ENCODE data around the gene LRRC10.
"Not testable (repeated sequence)": the region's sequence is repeated elsewhere in the genome, so short reads cannot be mapped to it uniquely, and the experiment has no call there.

Gene LRRC10

DNA sequence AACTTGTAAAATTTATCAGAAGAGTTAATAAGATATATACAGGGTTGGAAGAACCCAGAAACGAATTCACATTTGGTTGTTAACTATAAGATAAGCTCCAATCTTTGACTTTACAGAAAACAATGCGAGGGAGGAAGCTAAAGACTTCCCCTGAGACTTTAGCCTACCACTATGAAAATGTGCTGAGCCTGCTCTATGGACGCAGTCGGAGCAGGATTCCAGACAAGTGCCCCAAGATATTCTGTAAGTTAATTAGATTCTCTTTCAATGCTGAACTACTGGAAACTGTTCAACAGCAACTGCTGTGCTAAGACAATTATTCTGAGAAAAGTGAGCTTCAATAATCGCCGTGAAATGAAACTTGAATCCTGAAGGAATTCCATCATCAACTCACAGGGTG, 8.3 kb upstream of the LRRC10 start:
- no peak for DNase-seq (ENCODE audit: low read depth, low spot score)

DNA sequence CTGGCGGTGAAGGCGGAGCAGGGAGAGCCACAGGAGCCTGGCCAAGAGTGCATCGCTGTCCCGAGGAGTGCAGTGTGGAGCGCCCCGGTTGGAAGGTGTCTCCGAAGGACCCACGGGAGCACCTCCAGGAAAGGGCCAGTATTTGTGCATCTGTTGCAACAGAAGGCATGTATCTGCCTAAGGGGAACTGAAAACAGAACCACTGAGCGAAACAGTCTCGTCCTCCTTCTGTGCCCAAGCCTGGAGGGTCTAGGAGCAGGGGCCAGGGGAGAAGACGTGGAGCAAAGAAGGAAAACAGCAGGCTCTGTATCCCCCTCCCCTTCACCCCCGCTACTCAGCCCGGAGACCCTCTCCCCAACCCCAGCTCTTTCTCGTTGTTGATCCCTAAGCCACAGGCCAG, 5.3 kb upstream of the LRRC10 start:
- no peak for DNase-seq (ENCODE audit: low read depth, low spot score)

DNA sequence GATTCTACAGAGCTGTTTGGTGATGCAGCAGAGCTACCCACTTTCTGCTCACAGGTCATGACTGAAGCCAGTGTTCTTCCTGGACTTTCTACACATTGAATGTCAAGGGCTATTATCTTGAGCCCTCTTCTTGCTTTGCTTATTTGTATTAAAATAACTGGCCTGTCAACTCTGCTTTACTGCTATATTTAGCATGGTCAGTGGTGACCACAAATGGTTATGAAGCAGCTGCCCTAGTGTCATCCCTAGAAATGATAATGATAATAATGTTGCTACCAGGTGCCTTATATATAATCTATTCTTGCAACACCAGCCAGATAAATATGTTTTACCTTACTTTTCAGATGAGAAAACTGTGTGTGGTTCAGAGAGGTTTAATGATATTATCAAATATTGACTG, 2.6 kb upstream of the LRRC10 start:
- DNase-seq (ENCODE audit: low read depth, low spot score): no peak

DNA sequence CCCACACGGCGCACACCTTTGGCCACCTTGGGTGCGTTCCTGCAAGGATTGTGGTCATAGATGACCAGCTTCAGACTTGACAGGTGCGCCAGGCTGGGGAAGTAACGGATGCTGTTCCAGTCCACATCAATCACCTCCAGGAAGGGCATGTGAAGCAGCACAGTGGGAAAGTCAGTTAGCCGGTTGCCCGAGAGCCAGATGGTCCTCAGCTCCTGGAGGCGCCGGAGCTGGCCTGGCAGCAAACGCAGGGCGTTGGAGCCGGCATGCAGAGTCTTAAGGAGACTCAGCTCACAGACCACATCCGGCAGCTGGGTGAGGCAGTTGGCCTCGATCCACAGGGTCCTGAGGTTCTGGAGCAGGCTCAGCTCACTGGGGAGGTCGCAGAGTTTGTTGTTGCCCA, 581 bp downstream of the LRRC10 start:
- DNase-seq (ENCODE audit: low read depth, low spot score): no peak

DNA sequence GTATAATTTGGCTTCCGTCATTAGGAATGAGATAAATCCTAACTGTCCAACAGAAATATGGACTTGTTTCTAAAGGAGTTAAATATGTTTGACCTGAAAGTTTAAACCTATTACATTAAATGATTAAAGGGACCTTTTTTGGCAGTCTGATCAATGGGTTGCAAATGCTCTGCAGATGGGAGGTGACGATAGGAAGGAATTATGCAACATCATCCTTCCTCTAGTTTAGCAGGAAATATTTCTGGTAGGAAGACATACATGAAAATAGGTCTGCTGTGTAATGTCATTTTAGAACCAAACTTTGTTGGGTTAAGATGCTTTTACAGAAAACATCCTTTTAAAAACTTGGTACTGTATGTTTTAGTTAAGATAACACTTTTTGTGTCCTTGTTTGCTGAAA, 2.6 kb downstream of the LRRC10 start:
- DNase-seq (ENCODE audit: low read depth, low spot score): no peak

DNA sequence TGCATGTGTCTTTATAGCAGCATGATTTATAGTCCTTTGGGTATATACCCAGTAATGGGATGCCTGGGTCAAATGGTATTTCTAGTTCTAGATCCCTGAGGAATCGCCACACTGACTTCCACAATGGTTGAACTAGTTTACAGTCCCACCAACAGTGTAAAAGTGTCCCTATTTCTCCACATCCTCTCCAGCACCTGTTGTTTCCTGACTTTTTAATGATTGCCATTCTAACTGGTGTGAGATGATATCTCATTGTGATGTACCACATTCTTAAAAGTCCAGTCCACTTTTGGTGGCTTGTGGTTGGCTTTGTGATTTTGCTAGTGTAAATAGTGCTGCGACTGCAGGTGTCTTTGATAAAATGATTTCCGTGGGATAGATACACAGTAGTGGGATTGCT, 6.4 kb downstream of the LRRC10 start:
- DNase-seq (ENCODE audit: low read depth, low spot score): not testable (repeated sequence)

DNA sequence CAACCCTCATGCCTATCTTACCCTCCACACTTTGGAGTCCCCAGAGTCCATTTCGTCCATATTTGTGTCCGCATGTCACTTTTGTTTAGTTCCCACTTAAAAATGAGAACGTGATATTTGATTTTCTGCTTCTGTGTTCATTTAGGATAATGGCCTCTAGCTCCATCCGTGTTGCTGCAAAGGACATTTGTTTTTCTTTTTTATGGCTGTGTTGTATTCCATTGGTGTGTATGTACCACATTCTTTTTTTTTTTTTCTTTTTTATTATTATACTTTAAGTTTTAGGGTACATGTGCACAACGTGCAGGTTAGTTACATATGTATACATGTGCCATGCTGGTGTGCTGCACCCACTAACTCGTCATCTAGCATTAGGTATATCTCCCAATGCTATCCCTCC, 7.2 kb downstream of the LRRC10 start:
- DNase-seq (ENCODE audit: low read depth, low spot score): not testable (repeated sequence)

DNA sequence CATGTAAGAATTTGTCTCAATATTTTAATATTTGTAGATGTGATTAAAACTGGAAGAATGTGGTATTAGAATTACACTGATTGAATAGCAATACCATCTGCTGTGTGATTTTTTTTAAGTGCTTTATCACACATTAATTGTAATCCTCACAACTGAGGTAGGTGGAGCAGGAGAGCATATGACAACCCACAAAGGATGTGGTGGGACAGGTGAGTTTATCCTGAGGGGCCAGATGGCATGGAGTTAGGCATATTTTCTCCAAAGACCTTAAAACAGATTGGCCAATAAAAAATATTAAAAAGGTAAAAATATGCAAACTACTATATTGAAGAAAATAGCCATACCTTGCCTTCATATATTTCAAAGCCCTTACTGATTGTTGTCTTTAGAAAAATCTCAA, 7.8 kb downstream of the LRRC10 start:
- DNase-seq (ENCODE audit: low read depth, low spot score): no peak

DNA sequence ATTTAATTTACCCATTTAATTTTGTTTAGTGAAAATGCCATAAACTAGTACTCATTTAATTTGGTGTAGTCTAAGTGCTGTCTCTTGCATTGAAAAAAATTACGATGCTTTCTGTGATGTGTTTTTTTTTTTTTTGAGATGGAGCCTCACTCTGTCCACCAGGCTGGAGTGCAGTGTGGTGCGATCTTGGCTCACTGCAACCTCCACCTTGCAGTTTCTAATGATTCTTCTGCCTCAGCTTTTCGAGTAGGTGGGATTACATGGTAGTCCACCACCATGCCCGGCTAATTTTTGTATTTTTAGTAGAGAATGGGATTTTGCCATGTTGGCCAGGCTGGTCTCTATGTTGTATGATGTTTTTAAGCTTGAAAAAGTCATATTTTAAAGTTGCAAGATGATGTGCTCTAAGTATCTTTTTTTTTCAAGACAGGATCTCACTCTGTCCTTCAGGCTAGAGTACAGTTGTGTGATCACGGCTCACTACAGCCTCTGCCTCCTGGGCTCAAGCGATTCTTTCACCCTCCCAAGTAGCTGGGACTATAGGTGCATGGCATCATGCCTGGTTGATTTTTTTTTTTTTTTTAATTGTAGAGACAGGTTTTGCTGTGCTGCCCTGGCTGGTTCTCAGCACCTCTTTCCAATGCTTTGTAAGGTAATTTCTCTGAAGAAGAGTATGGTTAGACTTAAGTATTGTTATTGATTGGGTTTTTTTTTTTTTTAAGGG, 8.6 kb downstream of the LRRC10 start:
- DNase-seq (ENCODE audit: low read depth, low spot score): no peak

DNA sequence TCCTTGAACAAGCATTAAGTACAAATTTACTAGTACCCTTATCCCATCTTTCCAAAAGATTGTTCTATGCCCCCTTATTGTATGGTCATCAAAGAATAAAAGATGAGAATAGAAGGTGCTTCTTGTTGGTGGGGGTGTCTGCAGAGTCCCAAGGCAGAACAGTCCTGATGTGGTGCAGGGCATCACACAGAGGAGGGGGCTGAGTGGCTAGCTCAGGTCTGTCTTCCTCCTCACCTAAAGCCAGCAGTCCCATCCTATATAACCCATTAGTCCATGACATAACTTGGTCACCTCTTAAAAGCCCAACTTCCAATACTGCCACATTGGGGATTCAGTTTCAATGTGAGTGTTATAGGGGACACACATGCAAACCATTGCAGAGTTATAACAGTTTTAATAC, 9.9 kb downstream of the LRRC10 start:
- DNase-seq (ENCODE audit: low read depth, low spot score): no peak

DNA sequence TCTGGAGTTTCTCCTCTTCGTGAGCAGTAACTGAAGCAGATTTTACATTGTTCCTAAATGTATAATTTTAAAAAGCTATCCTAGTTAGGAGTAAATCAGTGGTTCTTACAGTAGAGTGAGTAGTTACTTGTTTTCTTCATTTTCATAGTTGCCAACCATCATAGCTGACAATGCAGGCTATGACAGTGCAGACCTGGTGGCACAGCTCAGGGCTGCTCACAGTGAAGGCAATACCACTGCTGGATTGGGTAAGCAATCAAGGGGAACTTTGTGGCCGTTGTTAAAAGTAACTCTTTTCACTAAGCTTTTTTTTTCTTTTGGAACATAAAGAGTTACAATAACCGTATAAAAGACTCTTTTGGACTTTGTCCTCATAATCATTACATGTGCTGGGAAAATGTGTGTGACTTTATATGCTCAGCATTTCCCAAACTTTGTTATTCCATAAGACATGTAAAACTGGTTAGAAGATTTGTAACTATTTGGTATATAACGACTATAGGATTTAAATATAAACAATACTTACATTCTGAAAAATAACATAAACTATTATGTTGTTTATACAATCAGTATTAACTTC, 12.4 kb downstream of the LRRC10 start:
- DNase-seq (ENCODE audit: low read depth, low spot score): no peak

DNA sequence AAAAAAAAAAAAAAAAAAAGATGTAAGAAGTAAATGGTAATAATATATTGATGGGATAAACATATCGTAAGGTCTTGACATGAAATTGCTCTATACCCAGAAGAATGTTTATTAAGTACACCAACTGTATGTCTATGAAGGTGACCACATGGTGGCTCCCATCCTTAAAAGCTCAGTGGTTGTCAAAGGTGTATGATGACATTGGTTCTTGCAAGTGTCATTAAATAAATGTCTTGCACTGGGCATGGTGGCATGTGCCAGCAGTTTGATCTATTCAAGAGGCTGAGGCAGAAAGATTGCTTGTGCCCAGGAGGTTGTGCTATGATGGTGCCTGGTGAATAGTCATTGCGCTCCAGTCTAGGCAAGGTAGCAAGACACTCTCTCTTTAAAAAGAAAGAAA, 15.0 kb downstream of the LRRC10 start:
- no peak for DNase-seq (ENCODE audit: low read depth, low spot score)

DNA sequence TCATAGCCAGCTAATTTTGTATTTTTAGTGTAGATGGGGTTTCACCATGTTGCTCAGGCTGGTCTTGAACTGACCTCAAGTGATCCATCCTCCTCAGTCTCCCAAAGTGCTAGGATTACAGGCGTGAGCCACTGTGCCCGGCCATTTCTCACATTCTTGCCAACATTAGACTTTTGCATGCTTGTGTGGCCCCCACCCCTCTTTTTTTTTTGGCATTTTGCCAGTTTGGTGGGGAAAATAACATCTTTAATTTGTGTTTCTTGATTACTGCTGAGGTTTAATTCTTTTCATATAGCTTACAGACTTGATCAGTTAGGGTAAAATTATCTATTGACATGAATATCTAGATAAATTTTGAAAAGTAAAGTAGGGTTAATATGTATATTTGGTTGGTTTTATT, 21.6 kb downstream of the LRRC10 start:
- no peak for DNase-seq (ENCODE audit: low read depth, low spot score)

DNA sequence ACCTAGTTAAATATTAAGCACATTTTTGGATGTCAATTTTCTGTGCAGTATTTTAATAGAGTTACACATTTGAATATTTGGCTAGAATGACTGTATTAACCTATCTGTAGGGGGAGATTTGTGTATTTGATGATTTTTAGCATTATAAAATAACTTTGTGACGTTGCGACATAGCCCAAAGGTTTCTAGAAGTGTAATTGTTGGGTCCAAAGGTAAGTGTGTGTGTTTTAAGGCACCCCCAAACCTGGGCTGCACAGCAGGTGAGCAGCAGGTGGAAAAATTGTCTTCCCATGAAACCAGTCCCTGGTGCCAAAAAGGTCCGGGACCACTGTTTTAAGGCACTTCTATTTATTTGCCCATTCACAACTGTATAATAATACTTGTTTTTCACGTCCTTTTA, 22.2 kb downstream of the LRRC10 start:
- DNase-seq (ENCODE audit: low read depth, low spot score): no peak

DNA sequence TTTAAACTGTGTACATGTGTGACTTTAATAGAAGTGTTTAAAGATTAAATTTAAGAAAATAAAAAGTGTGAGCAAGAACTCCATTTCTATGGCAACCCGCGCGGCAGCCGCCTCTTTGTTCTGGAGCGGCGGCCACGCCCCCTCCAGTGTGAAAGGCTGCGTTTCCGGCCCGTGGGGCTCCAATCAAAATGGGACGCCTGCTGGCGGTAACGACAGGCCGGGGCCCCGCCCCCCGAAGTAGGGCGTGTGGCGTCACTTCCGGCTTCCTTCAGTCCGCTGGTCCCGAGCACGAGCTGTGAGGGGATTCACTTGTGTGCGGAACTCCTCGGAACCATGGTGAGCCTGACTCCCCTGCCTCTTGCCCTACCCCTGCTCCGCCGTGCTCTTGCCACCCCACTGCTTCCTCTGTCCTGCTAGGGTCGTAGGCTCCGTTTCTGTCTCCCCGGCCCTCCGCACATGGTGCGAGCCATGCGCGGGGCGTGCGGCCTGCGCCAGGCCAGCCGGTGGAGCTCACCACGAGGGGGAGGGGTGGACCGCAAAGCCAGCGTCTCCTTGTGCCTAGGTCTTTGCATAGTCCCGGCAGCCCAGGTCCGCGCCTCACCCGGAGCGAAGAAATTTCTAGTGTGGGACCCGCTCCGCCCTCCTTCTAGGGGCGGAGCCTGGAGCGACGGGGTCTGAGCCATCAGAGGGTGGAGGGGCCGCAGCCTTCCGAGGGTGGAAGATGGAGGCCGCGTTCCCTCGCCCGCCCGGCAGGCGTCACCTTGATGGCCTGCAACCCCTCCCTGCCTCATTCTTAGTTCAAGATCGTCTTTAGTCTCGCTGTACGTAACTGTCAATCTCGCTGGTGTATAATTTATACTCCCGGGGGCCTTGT, 25.3 kb downstream of the LRRC10 start, which contains the start of gene CCT2:
Gene CCT2 (plus strand): TSS at position 271 of the 874 bp plus-strand sequence. CDS start 63 bp downstream, at position 334.
- DNase-seq (ENCODE audit: low read depth, low spot score): peak; percentile 94

DNA sequence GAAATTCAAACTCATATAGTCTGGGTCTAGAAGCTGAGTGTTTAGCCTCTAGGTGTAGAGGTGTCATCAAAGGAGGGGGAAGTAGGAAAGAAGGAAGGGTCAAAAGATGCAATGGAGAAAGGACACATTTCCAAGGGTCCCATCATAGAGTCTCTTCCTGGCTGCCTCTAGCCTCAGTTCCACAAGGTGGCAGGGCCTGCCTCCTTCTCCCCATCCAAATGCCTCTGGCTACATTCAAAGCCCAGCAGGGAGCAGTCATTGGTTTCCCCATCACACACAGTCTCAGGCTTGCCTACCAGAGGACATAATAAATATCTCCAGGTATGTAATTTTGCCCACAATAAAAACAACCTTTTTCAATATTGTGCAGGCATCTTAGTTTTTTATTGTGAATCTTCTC, 27.5 kb downstream of the LRRC10 start:
- DNase-seq (ENCODE audit: low read depth, low spot score): no peak

DNA sequence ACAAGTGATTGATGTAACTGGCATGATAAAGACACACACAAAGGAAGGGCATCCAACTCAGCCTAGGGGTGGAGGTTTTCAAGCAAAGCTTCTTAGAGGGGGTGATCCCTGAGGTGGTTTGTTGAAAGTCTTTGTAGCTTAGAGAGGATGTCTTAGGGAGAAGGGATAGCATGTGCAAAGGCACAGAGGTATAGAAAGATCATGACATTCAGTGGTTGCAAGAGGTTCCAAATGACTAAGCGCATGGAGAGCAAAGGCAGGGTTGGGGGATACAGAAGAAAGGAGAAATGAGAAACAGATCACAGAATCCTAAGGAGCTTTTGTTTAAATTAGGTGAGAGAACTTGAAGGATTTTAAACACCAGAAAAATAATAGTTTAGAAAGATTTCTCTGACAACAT, 30.6 kb downstream of the LRRC10 start:
- DNase-seq (ENCODE audit: low read depth, low spot score): no peak

DNA sequence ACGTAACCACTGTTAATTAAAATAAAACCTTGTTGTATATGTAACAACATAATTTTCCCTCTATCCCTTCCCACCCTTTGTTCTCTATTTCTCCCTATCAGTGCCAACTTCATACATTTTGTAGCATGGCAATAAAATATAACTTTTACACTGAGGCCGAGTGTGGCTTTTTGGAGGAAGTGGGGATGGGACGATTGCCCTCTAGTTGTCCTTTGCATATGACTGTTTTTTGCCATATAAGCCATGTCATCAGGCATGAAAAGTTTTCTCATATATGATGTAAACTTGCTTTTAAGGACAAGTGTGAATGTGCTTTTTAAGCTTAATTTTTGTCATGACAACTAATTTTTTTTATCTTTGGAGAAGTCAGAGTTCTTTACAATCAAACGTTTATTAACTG, 31.7 kb downstream of the LRRC10 start:
- no peak for DNase-seq (ENCODE audit: low read depth, low spot score)

DNA sequence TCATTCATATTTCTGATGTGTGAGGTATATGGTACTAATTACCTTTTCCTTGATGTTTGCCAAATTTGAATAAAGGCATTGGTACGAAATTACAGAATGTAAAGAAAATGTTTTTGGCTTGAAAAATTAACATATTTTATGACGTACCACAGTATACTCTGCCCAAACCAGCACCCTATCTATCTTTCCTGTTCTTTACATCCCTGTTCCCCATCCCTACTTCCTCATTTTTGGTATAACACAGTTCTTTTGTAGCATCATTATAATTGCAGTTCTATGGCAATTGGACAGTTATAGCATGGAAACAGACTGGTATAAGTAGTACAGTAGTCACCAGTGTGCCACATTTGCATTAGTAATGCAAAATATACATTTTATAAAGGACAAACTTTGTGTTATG, 32.4 kb downstream of the LRRC10 start:
- no peak for DNase-seq (ENCODE audit: low read depth, low spot score)

DNA sequence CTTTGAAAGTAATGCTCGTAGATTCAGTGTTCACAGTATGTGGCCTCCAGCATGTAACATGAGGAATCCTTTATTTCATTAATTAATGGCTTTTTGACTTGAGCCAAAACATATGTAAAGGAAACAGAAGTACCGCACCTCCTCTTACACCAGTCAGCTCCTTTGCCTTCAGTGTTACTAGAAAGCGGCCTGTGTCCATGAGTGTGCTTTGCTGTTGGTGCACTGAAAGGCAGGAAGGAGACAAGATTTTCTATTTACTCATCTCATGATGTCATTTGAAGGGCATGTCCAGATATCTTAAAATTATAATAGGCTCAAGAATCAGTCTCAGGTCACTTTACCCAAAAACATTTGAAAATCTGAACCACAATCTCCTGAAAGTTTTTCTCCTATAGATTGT, 35.4 kb downstream of the LRRC10 start:
- DNase-seq (ENCODE audit: low read depth, low spot score): no peak

DNA sequence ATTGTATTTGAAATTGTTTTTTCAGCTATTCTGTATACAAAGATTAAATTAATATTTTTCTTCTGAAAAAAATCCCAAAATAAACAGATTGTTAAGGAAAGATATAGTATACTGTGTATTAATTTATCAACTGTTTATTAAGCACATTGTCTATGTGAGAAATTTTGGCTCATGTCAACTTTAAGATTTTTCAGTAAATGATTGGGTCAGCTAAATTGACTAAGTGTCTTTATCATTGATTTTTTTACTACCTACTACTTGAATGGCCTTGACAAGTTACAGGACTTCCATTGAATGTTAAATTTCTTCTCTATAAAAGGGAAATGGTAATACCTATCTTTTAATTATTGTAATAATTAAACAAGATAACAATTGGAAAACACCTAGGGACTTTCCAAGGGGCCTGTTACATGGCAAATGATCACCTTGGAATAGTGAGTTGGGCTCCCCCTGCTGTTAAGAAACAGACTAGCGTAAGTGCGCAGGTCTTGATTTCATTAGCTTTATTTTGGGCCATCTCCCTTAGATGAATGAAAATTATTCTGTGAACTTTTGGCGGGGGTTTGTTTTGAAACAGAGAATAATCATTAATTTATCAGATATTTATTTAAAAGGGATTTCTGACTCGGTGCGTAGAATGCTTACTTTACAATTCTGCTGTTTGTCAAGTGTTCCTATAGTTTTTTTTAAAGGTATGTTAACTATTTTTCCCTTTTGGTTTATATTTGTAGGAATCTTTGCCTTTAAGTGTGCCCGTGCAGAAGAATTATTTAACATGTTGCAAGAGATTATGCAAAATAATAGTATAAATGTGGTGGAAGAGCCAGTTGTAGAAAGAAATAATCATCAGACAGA, 39.9 kb downstream of the LRRC10 start:
- DNase-seq (ENCODE audit: low read depth, low spot score): peak; percentile 33

Data from activated CD4-positive, CD25-positive, alpha-beta regulatory T cell treated with anti-CD3 and anti-CD28 coated beads, Interleukin-2, amount 50 U/mL, for 16 hours (primary cell).